ENCODE results near the gene SEC11C.

DNA sequence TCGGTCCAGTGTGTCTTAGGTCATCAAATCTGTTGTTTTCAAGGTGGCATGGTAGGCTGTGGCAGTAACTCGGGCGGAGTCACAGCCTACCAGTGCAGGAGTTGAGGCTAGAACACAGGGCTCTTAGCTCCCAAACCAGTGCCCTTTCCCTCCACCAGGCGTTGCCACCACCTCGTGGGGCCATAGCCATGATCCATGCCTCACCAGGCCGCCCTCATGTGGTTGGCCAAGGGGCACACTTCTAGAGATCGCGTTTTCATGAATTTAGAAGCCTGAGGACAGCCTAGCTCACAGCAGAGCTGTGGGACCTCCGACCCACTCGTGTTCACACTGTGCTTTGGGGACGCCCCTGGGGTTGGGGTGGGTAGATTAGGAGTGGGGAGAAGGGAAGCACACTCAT lies 10.6 kb downstream of the SEC11C start:
- no peak for TF ChIP-seq POLR2A (IDR thresholded peaks at IDR 0.05; ENCODE audit: control extremely low read depth in 1 of 2, low read depth in 2 of 2, low read length in 2 of 2)
- TF ChIP-seq, protein P1, sequence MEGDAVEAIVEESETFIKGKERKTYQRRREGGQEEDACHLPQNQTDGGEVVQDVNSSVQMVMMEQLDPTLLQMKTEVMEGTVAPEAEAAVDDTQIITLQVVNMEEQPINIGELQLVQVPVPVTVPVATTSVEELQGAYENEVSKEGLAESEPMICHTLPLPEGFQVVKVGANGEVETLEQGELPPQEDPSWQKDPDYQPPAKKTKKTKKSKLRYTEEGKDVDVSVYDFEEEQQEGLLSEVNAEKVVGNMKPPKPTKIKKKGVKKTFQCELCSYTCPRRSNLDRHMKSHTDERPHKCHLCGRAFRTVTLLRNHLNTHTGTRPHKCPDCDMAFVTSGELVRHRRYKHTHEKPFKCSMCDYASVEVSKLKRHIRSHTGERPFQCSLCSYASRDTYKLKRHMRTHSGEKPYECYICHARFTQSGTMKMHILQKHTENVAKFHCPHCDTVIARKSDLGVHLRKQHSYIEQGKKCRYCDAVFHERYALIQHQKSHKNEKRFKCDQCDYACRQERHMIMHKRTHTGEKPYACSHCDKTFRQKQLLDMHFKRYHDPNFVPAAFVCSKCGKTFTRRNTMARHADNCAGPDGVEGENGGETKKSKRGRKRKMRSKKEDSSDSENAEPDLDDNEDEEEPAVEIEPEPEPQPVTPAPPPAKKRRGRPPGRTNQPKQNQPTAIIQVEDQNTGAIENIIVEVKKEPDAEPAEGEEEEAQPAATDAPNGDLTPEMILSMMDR (IDR thresholded peaks at IDR 0.05; ENCODE audit: control extremely low read depth in 1 of 3, insufficient read depth in 1 of 3, low read depth in 1 of 3, low read length in 3 of 3), result peak; percentile 58 to 84 (median 60)
- no peak for TF ChIP-seq EZH2 (IDR thresholded peaks at IDR 0.05; ENCODE audit: low read depth, low read length, severe bottlenecking)
- no peak for TF ChIP-seq EP300 (IDR thresholded peaks at IDR 0.05; ENCODE audit: borderline replicate concordance in 1 of 2, low read depth in 2 of 2, low read length in 2 of 2)
- TF ChIP-seq ZNF274 (IDR thresholded peaks at IDR 0.05; ENCODE audit: borderline replicate concordance, extremely low read depth, low read length), result no peak
- TF ChIP-seq RXRA (IDR thresholded peaks at IDR 0.05; ENCODE audit: insufficient read depth, low read depth, low read length), result no peak
- TF ChIP-seq TAF7 (optimal IDR thresholded peaks at IDR 0.05; ENCODE audit: borderline replicate concordance, low read depth, low read length), result no peak
- TF ChIP-seq RBBP5 (IDR thresholded peaks at IDR 0.05; ENCODE audit: borderline replicate concordance, low read depth, low read length), result no peak
